OCI-LY3 (cell line): ENCODE measurements around the gene AIFM1.
A peak's percentile ranks its signal among the peaks of the same experiment; 100 is the strongest.
"Not testable (repeated sequence)": the region's sequence is repeated elsewhere in the genome, so short reads cannot be mapped to it uniquely, and the experiment has no call there.

Experiments
- H2AFZ ChIP-seq: fragments of 200-600, 300-600 bp; shearing (Covaris generic); 2 replicates; pipeline ENCODE4 v1.6.0; 2014; ENCODE audit warnings: antibody characterized with exemption, low read depth, low read length
- H3K27ac ChIP-seq: fragments of 200-600, 300-600 bp; sonication (generic); 2 replicates; pipeline ENCODE4 v1.5.1; 2014; ENCODE audit warnings: mild to moderate bottlenecking, low read length, moderate library complexity, mixed read lengths
- H3K27me3 ChIP-seq: fragments of 200-600, 300-600 bp; sonication (generic); 2 replicates; pipeline ENCODE4 v1.6.1; 2014; ENCODE audit warnings: low read depth, low read length, mixed read lengths
- H3K36me3 ChIP-seq: fragments of 200-600, 300-600 bp; sonication (generic); replicated peaks from 2 replicates; pipeline ENCODE3; 2014; ENCODE audit warnings: low read depth, low read length, mixed read lengths
- H3K4me1 ChIP-seq: fragments of 300-600, 200-600 bp; sonication (generic); 2 replicates; pipeline ENCODE4 v1.6.1; 2014; ENCODE audit warnings: low read length, mixed read lengths
- H3K4me2 ChIP-seq: fragments of 200-600, 300-600 bp; sonication (generic); 2 replicates; pipeline ENCODE4 v1.6.1; 2014; ENCODE audit warnings: low read length, mixed read lengths
- H3K4me3 ChIP-seq: fragments of 300-600, 200-600 bp; sonication (generic); 2 replicates; pipeline ENCODE4 v1.5.1; 2014; ENCODE audit warnings: antibody characterized with exemption, mild to moderate bottlenecking, low read length, moderate library complexity
- H3K79me2 ChIP-seq: fragments of 300-600, 200-600 bp; shearing (Covaris generic); 2 replicates; pipeline ENCODE4 v1.6.1; 2014; ENCODE audit warnings: mild to moderate bottlenecking, low read length, mixed read lengths
- H3K9ac ChIP-seq: fragments of 300-600, 200-600 bp; shearing (Covaris generic); 2 replicates; pipeline ENCODE4 v1.6.0; 2014; ENCODE audit warnings: mild to moderate bottlenecking, low read length, moderate library complexity
- H3K9me3 ChIP-seq: fragments of 200-600, 300-600 bp; shearing (Covaris generic); 2 replicates; pipeline ENCODE4 v1.6.1; 2014; ENCODE audit warnings: low read length, mixed read lengths; ENCODE audit not compliant: insufficient read depth
- H4K20me1 ChIP-seq: fragments of 200-600, 300-600 bp; sonication (generic); 2 replicates; pipeline ENCODE4 v1.6.1; 2016; ENCODE audit warnings: low read length, mixed read lengths; ENCODE audit not compliant: insufficient read depth
- EZH2phosphoT487 ChIP-seq: fragments of 200-600 bp; shearing (Covaris generic); IDR thresholded peaks from 2 replicates; pipeline ENCODE4 v1.6.1; 2018; ENCODE audit warnings: antibody characterized with exemption, mixed run types, low read depth
- TF ChIP-seq, protein P1 (sequence below): fragments of 200-600, 300-600 bp; sonication (generic); IDR thresholded peaks from 2 replicates; pipeline ENCODE4 v1.5.1; 2014; ENCODE audit warnings: antibody characterized with exemption, low read length, low read depth

Gene AIFM1

DNA sequence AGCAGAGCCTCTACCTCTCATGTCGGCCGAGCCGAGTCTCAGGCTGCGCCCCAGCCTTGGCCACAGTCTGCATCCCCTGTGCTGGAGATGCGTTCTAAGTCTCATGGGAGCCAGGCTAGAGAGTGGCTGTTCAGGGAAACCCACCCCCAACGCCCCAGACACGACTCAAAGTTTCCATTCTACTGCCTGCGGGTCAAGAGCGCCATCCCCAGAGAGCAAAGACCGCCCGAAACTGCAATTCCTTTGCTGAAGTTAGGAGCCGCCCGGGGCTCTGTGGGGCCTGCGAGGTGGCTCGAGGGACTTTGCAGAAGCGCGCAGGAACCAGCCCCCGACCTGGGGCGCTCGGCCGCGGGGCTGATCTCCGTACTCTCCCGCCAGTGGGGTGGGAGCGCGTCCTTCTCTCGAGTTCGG lies 45.3 kb downstream of the AIFM1 start:
- peak overlapping the region; percentile 78 for H3K4me3 ChIP-seq
- no peaks in the 10 kb centered on the region for H3K79me2 ChIP-seq
- H3K27ac ChIP-seq: peak overlapping the region; percentile 50
- no peak overlapping the region; the same call in 1 of the 2 replicates for H2AFZ ChIP-seq
- no peaks in the 10 kb centered on the region for H3K27me3 ChIP-seq
- no peaks in the 10 kb centered on the region for H4K20me1 ChIP-seq
- H3K4me1 ChIP-seq: peaks cover 31% of the 10 kb centered on the region
- H3K4me2 ChIP-seq: peak overlapping the region; percentile 86
- no peaks in the 10 kb centered on the region for H3K36me3 ChIP-seq
- peak overlapping the region; percentile 75 for H3K9ac ChIP-seq
- H3K9me3 ChIP-seq: no peaks in the 10 kb centered on the region
- TF ChIP-seq EZH2phosphoT487: no peak
- TF ChIP-seq, protein P1, sequence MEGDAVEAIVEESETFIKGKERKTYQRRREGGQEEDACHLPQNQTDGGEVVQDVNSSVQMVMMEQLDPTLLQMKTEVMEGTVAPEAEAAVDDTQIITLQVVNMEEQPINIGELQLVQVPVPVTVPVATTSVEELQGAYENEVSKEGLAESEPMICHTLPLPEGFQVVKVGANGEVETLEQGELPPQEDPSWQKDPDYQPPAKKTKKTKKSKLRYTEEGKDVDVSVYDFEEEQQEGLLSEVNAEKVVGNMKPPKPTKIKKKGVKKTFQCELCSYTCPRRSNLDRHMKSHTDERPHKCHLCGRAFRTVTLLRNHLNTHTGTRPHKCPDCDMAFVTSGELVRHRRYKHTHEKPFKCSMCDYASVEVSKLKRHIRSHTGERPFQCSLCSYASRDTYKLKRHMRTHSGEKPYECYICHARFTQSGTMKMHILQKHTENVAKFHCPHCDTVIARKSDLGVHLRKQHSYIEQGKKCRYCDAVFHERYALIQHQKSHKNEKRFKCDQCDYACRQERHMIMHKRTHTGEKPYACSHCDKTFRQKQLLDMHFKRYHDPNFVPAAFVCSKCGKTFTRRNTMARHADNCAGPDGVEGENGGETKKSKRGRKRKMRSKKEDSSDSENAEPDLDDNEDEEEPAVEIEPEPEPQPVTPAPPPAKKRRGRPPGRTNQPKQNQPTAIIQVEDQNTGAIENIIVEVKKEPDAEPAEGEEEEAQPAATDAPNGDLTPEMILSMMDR: no peak

DNA sequence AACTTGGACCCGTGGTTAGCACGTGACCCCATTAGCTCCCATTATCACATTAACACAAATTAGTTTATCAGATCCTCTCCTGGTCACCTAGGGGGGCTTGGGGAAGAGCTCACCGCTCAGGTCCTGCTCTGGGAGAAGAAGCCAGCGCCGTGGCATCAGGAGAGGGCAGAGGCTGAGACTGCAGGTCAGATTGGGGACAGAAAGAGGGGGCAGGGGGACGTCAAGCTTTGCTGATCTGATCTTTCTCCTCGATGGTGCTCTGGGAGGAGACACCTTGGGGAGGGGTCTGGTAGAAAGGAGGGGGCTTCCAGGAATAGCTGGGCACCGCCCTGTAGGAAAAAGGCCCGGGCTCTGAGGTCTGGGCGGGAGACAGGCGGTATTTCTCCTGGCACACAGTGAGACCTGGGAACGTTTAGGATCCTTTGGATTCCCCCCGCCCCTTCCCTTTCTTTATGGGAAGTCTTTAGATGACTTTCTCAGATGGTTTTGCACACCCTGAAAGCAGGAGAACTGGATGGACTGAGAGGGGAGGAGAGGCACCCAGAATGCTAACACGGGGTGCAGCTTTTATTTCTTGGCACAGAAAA lies 46.2 kb downstream of the AIFM1 start:
- H3K27me3 ChIP-seq: no peaks in the 10 kb centered on the region
- peak overlapping the region; percentile 86 for H3K4me2 ChIP-seq
- H3K27ac ChIP-seq: 0 out of 2 replicates have a peak overlapping the region, but pooled peaks have one; percentile 25

DNA sequence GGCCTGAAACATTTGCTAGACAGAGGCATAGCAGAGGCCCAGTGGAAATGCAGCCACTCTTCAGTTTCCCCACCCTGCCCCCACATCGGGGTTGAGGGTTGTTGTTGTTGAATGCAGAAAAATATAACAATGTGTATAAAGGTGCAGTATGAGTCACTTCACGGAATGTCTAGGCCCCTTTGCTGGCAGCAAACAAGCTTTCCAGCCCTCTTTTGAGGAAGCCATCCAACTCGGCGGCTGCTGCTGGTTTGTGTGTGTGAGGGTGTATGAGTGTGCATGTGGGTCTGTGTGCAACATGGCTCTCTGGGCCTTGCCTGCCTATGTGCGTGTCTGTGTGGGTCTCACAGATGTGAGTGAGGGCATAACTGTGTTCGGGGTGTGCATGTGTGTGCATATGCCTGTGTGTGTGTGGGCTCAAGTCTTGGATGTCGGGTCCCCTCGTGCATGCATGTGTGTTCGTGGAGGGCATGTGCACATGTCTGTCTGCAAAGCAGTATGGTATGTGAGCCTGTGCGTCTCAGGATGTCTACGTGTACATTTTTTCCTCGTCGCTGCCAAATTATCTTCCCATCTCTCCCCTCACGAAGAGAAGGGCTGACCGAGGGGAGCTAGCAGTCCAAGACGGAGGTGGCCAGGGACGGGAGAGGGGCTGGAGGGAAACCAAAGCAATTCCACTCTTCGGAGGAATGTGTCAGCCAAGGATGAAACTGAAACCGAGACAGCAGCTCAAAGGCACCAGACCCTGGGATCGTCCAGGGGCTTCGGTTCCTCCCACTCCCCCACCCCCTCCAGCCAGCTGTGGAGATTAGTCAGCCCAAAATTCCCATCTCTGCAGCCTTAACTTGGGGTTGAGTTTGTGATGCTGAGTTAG lies 47.0 kb downstream of the AIFM1 start:
- Histone ChIP-seq H3K27ac (peak overlapping the region; percentile 25; the same call in 1 of the 2 replicates), H3K79me2 (no peaks in the 10 kb centered on the region), H3K9ac (peak overlapping the region; percentile 22; the same call in 1 of the 2 replicates), H3K4me1 (peaks cover 43% of the 10 kb centered on the region), H3K4me3 (peak overlapping the region; percentile 35), H4K20me1 (no peaks in the 10 kb centered on the region), H2AFZ (no peak overlapping the region), H3K9me3 (no peaks in the 10 kb centered on the region), H3K4me2 (peak overlapping the region; percentile 86), H3K27me3 (no peaks in the 10 kb centered on the region), H3K36me3 (no peaks in the 10 kb centered on the region)
- no peak for TF ChIP-seq EZH2phosphoT487
- TF ChIP-seq, protein P1: no peak

More for the DNA sequence above, 46.2 kb downstream of the AIFM1 start:
- Histone ChIP-seq H4K20me1 (no peaks in the 10 kb centered on the region), H3K4me3 (peak overlapping the region; percentile 35), H3K9me3 (no peaks in the 10 kb centered on the region), H2AFZ (no peak overlapping the region), H3K4me1 (peaks cover 36% of the 10 kb centered on the region), H3K9ac (peak overlapping the region; percentile 22; the same call in 1 of the 2 replicates), H3K79me2 (no peaks in the 10 kb centered on the region), H3K36me3 (no peaks in the 10 kb centered on the region)
- TF ChIP-seq, protein P1: no peak
- TF ChIP-seq EZH2phosphoT487: no peak

DNA sequence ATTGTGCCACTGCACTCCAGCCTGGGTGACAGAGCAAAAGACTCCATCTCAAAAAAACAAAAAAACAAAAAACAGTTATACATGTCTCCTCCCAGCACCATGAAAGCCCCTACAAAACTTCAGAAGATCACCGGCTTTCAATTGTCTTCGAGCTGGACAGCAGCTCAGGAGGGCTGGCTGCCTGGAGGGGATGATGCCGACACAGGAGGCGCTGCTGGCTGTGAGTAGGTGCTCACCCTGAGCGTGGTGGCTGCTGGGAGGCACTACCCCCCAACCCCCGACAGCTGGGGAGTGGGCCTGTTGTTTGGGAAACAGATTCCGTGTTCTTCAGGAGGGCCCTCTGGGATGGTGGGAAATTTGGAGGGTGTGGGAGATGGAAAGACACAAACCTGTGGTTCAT lies 48.5 kb downstream of the AIFM1 start:
- H3K9ac ChIP-seq: no peak overlapping the region
- peaks cover 2% of the 10 kb centered on the region; the same call in 1 of the 2 replicates for H3K79me2 ChIP-seq
- no peaks in the 10 kb centered on the region for H3K9me3 ChIP-seq
- H3K27me3 ChIP-seq: no peaks in the 10 kb centered on the region
- H3K4me1 ChIP-seq: peaks cover 47% of the 10 kb centered on the region
- no peak overlapping the region for H3K4me2 ChIP-seq
- no peaks in the 10 kb centered on the region for H4K20me1 ChIP-seq
- no peak overlapping the region for H3K4me3 ChIP-seq
- TF ChIP-seq, protein P1: no peak
- TF ChIP-seq EZH2phosphoT487: no peak
- no peaks in the 10 kb centered on the region for H3K36me3 ChIP-seq
- H2AFZ ChIP-seq: no peak overlapping the region
- no peak overlapping the region for H3K27ac ChIP-seq

DNA sequence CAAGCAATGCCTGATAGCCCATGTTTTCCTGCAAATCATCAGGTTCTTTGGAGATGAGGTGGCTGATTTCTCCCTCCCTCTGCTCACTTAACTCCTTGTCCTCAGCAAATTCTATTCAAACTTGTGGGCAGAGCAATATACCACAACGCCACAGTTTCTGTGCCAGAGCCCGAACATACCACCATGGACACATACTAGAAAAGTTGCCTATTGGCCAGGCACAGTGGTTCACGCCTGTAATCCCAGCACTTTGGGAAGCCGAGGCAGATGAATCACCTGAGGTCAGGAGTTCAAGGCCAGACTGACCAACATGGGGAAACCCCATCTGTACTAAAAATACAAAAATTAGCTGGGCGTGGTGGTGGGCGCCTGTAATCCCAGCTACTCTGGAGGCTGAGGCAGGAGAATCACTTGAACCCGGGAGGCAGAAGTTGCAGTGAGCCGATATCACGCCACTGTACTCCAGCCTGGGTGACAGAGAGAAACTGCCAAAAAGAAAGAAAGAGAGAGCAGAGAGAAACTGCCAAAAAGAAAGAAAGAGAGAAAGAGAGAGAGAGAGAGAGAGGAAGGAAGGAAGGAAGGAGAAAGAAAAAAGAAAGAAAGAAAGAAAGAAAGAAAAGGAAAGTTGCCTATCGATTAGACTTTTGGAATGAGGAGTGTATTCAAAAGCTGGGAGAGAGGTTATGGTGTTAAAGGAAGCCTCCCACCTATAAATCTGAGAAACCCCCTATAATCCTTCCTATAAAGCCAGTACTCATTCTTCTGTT lies 50.3 kb downstream of the AIFM1 start:
- H3K9me3 ChIP-seq, H3K9ac ChIP-seq, H3K27me3 ChIP-seq, H4K20me1 ChIP-seq, H3K4me2 ChIP-seq, H3K27ac ChIP-seq, H3K36me3 ChIP-seq, H2AFZ ChIP-seq, H3K4me3 ChIP-seq: not testable (repeated sequence)
- H3K4me1 ChIP-seq: peaks cover 51% of the 10 kb centered on the region
- H3K79me2 ChIP-seq: peaks cover 15% of the 10 kb centered on the region; the same call in 1 of the 2 replicates
